GM19193 (cell line): ENCODE data around the gene A3GALT2.

Experiments
- POLR2A ChIP-seq: IDR thresholded peaks from 4 replicates; pipeline ENCODE4 v1.6.1; 2011; ENCODE audit not compliant: insufficient read depth, insufficient read length; ENCODE audit errors: extremely low read depth

The A3GALT2 gene

GRCh38 chr1:33258788-33259274, 62.1 kb downstream of the A3GALT2 start:
- TF ChIP-seq POLR2A: no peak

- no peak for TF ChIP-seq POLR2A
Measured at GRCh38 chr1:33257772-33258712, 62.9 kb downstream of the A3GALT2 start.

GRCh38 chr1:33257207-33257771, 63.6 kb downstream of the A3GALT2 start:
- no peak for TF ChIP-seq POLR2A
